Heart left ventricle (tissue), 16 donors: ENCODE results near the gene GNAQ. TPM values are rescaled to one million over a fixed set of nuclear protein-coding genes. Genes with fewer than 3 reads are reported as not detected.
A peak's percentile ranks its signal among the peaks of the same experiment; 100 is the strongest.

Source experiments
- ATAC-seq, 4 donors: fragments of 200-7000 bp; cut with Tn5 transposase; one replicate each; pipeline ENCODE4 v1.9.1; 2020 to 2022; ENCODE audit warnings: moderate library complexity in 4 of 4, mild to moderate bottlenecking in 3 of 4, moderate number of reproducible peaks in 1 of 4
- DNase-seq, 5 donors: peaks; one replicate each; pipeline ENCODE4 v3.0.0-alpha.2; 2020
- H3K27ac ChIP-seq, 12 donors: fragments of 200-600 bp; sonication (generic) in 4 of 12; one replicate each; pipeline versions ENCODE4 v1.5.0 to v1.8.0; 2016 to 2022; ENCODE audit warnings: mild to moderate bottlenecking in 2 of 12
- H3K27me3 ChIP-seq, 9 donors: fragments of 200-600 bp; sonication (generic) in 2 of 9; one replicate each; pipeline versions ENCODE4 v1.5.1 to v1.8.0; 2016 to 2022; ENCODE audit warnings: mild to moderate bottlenecking in 3 of 9
- H3K36me3 ChIP-seq, 9 donors: fragments of 200-600 bp; sonication (generic) in 2 of 9; one replicate each; pipeline versions ENCODE4 v1.5.0 to v1.8.0; 2018 to 2022; ENCODE audit warnings: mild to moderate bottlenecking in 2 of 9
- H3K4me1 ChIP-seq, 12 donors: fragments of 200-600 bp; sonication (generic) in 4 of 12; one replicate each; pipeline versions ENCODE4 v1.5.0 to v1.8.0; 2016 to 2022; ENCODE audit warnings: mild to moderate bottlenecking in 3 of 12
- H3K4me3 ChIP-seq, 12 donors: fragments of 200-600 bp; sonication (generic) in 4 of 12; one replicate each; pipeline versions ENCODE4 v1.5.0 to v1.8.0; 2017 to 2022; ENCODE audit warnings: mild to moderate bottlenecking in 9 of 12, moderate library complexity in 4 of 12
- H3K9me3 ChIP-seq, 12 donors: fragments of 200-600 bp; sonication (generic) in 4 of 12; one replicate each; pipeline versions ENCODE4 v1.5.0 to v1.8.0; 2016 to 2022; ENCODE audit warnings: mild to moderate bottlenecking in 1 of 12
- CTCF ChIP-seq, 12 donors: fragments of 200-600 bp; sonication (generic) in 4 of 12; IDR thresholded peaks; one replicate each; pipeline versions ENCODE4 v1.5.0 to v1.8.0; 2018 to 2022; ENCODE audit warnings: antibody characterized with exemption in 12 of 12, mild to moderate bottlenecking in 5 of 12
- POLR2A ChIP-seq, 2 donors: fragments of 450-650 bp; IDR thresholded peaks; one replicate each; pipeline ENCODE4 v1.6.1; 2017; ENCODE audit warnings: antibody characterized with exemption in 2 of 2, mild to moderate bottlenecking in 2 of 2, moderate library complexity in 2 of 2
- WGBS, 4 donors: extraction: QIAGEN DNeasy Blood & Tissue Kit in 2 of 4; methylation state at CpG; one replicate each; pipeline versions ENCODE4 v1.1.5 to v1.1.7; 2013 to 2018; 5-methylcytosine and 5-hydroxymethylcytosine counted together
- intact Hi-C, 10 donors: fragments of 100-400 bp; cut with DNase I; formaldehyde crosslinking; loops; one replicate each; pipeline versions ENCODE4 v1.11.1 to v1.14.2; 2022
- polyA plus RNA-seq, 2 donors: library from polyadenylated mRNA; stranded (reverse); fragments of 200-250 nt; gene quantifications; one replicate each; pipeline ENCODE4 v1.2.3, GENCODE V29; 2013
- total RNA-seq, 9 donors: library from RNA; depleted of rRNA in 2 of 9; stranded (reverse); fragments of >200 nt in 2 of 9; fragmentation: NEBNext Ultra II Directional in 3 of 9; extraction: Animal tissue kit (Norgen Biotek cat#: 25700) in 3 of 9; gene quantifications; one replicate each; pipeline versions ENCODE4 v1.1.0 to v1.2.4, GENCODE V29; 2016 to 2023
- donor health status: ischemic (EF 13 %, LVEDD 7.1; RV severe dilation, severe dysfunction).
- donor health status: healthy with polysubstance abuse.
- donor health status: DM: no; HTN: yes; CAD: no.
- donor health status: DM: no; HTN: no; CAD: no.
- donor health status: ischemic (EF 25% LVEDD 6.9; RV normal size, moderate dysfunction).
- donor health status: ischemic (EF 25% LVEDD 5.7; RV mildly dilated, moderate dysfunction).
- donor health status: healthy.
- donor health status: DM: yes; HTN: yes; CAD: no.
- donor health status: ischemic (EF 35%, LVEDD 5.7; RV mildly dilated, moderate dysfunction).
- donor health status: nonischemic (EF 11% LVEDD 7.7; RV severe dilation, severe dysfunction).
- donor health status: DM: yes; HTN: yes; CAD: no.
- donor health status: PGD.
- donor health status: ischemic (EF 29% LVEDD 5.4; RV normal size, mild dysfunction).
- donor health status: nonischemic (EF 23%, LVEDD 6.1; RV moderate dilation, normal function).

Gene GNAQ
- total and polyA plus RNA-seq, 11 donors = 4.8 to 34.1 (median 11.3) TPM

DNA sequence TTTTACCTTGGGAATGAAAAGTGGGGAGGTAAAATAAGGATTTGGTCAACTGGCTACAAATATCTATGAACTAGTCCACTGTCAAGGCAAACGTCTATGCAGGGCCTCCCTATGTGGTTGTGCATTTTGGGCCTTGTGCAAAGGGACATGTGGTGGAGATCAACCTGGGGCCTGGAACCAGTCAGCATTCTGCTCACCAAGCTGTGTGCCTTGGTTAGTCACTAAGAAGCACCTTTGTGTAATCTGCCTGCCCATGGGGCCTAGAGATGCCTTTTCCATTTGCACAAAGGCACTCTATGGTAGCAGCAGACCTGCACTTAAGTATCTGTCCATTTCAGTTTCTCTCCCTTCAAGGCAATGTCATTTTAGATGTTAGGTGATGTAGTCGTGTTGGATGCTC lies 184.0 kb downstream of the GNAQ start:
- DNase-seq (no peak), ATAC-seq (no peak)
- H3K4me1 ChIP-seq = peaks cover 0 to 72% (median 39%) of the 10 kb centered on the region in 12 donors
- H3K36me3 ChIP-seq = no peaks in the 10 kb centered on the region
- H3K27ac ChIP-seq = peak overlapping the region; percentile 25 to 80 (median 54)
- intact Hi-C loops = loop anchor here in 7 of 10 donors (5.0 to 10.0 kb wide), 5 partner anchors 83 to 187 kb away; partner anchors contain the start of gene GNAQ (in 6 of the 7)
- H3K4me3 ChIP-seq = no peak overlapping the region
- 37 to 68% (median 59%) methylated on average over 2 of the region's 2 CpGs for WGBS, 4 donors
- H3K9me3 ChIP-seq = no peaks in the 10 kb centered on the region
- TF ChIP-seq CTCF (IDR thresholded peaks at IDR 0.05) (no peak), POLR2A (IDR thresholded peaks at IDR 0.05) (no peak)
- no peaks in the 10 kb centered on the region for H3K27me3 ChIP-seq

GRCh38 chr9:77847059-77847499 lies 184.5 kb downstream of the GNAQ start:
- DNase-seq (peak in 2 of 5 donors; percentile 39 to 43), ATAC-seq (peak; percentile 38 to 87 (median 69))
- Histone ChIP-seq H3K9me3 (no peaks in the 10 kb centered on the region), H3K27ac (peak overlapping the region; percentile 25 to 80 (median 58)), H3K36me3 (no peaks in the 10 kb centered on the region), H3K4me3 (no peak overlapping the region), H3K4me1 (peaks cover 0 to 72% (median 35%) of the 10 kb centered on the region in 12 donors), H3K27me3 (no peaks in the 10 kb centered on the region)
- intact Hi-C loops = loop anchor here in 7 of 10 donors (5.0 to 10.0 kb wide), 5 partner anchors 82 to 188 kb away; partner anchors contain the start of gene GNAQ (in 6 of the 7)
- TF ChIP-seq CTCF (IDR thresholded peaks at IDR 0.05) = no peak
- TF ChIP-seq POLR2A (IDR thresholded peaks at IDR 0.05) = no peak
- WGBS, 4 donors = 53 to 63% (median 58%) methylated on average over 8 of the region's 8 CpGs

DNA sequence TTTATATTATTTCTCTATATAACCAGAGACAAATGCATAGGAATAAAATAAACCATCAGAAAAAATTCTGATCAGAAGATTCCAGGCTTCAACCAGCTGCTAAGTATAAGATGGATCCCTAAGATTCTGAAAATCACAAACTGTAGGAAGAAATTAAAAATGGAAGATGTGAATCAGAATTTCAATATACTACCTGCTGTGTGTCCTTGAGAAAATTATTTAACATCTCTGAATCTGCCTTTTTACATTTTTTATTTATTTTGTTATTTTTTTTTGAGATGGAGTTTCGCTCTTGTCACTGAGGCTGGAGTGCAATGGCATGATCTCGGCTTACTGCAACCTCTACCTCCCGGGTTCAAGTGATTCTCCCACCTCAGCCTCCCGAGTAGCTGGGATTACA lies 187.2 kb downstream of the GNAQ start:
- intact Hi-C loops = loop anchor here in 8 of 10 donors (2.0 to 10.0 kb wide), 6 partner anchors 80 to 193 kb away; partner anchors contain the start of gene GNAQ (in 6 of the 8)

DNA sequence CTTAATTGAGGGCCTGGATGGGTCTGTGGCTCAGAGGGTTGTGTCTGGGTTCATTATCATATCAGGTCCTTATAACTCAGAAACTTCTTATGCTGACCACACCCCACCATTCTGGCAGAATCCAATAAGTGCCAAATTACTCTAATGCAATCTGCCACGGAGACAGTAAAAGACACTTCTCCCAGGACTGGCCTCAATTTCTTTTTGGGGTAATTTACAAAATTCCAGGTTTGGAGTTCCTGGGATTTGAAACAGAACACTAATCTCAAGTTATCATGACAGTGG lies 187.8 kb downstream of the GNAQ start:
- Histone ChIP-seq H3K27ac (no peak overlapping the region), H3K4me1 (peaks cover 0 to 75% (median 31%) of the 10 kb centered on the region in 12 donors), H3K27me3 (no peaks in the 10 kb centered on the region), H3K9me3 (no peaks in the 10 kb centered on the region), H3K36me3 (no peaks in the 10 kb centered on the region), H3K4me3 (no peak overlapping the region)
- ATAC-seq (no peak), DNase-seq (no peak)
- 76 to 94% (median 89%) methylated on average over 1 of the region's 1 CpG for WGBS, 4 donors
- intact Hi-C loops = loop anchor here in 8 of 10 donors (2.0 to 10.0 kb wide), 6 partner anchors 79 to 193 kb away; partner anchors contain the start of gene GNAQ (in 6 of the 8)
- TF ChIP-seq CTCF (IDR thresholded peaks at IDR 0.05) = no peak
- TF ChIP-seq POLR2A (IDR thresholded peaks at IDR 0.05) = no peak

More for the DNA sequence above, 187.2 kb downstream of the GNAQ start:
- ATAC-seq (no peak), DNase-seq (no peak)
- Histone ChIP-seq H3K4me3 (no peak overlapping the region), H3K36me3 (no peaks in the 10 kb centered on the region), H3K9me3 (no peaks in the 10 kb centered on the region), H3K27me3 (no peaks in the 10 kb centered on the region), H3K4me1 (peaks cover 0 to 80% (median 34%) of the 10 kb centered on the region in 12 donors), H3K27ac (no peak overlapping the region)
- TF ChIP-seq CTCF (IDR thresholded peaks at IDR 0.05) (no peak), POLR2A (IDR thresholded peaks at IDR 0.05) (no peak)
- 96 to 98% (median 98%) methylated on average over 4 of the region's 4 CpGs for WGBS, 4 donors
